Breast epithelium (tissue), 3 donors: ENCODE data around the gene NR4A1.

Source experiments
- POLR2A ChIP-seq: fragments of 450-650 bp; IDR thresholded peaks from one replicate; pipeline ENCODE4 v1.6.1; 2016; ENCODE audit warnings: antibody characterized with exemption, mild to moderate bottlenecking, moderate library complexity
- POLR2AphosphoS5 ChIP-seq, 3 donors: sonication (generic); formaldehyde crosslinking; IDR thresholded peaks; one replicate each; pipeline ENCODE4 v1.6.1; 2017; ENCODE audit warnings: antibody characterized with exemption in 3 of 3
- TF ChIP-seq, protein P1 (sequence below), 3 donors: fragments of 450-650 bp; IDR thresholded peaks; one replicate each; pipeline ENCODE4 v1.5.1; 2016 to 2017; ENCODE audit warnings: antibody characterized with exemption in 3 of 3, mild to moderate bottlenecking in 3 of 3, moderate library complexity in 3 of 3

GRCh38 chr12:52022841-52023181 lies 28.4 kb upstream of the NR4A1 start:
- TF ChIP-seq, protein P1, sequence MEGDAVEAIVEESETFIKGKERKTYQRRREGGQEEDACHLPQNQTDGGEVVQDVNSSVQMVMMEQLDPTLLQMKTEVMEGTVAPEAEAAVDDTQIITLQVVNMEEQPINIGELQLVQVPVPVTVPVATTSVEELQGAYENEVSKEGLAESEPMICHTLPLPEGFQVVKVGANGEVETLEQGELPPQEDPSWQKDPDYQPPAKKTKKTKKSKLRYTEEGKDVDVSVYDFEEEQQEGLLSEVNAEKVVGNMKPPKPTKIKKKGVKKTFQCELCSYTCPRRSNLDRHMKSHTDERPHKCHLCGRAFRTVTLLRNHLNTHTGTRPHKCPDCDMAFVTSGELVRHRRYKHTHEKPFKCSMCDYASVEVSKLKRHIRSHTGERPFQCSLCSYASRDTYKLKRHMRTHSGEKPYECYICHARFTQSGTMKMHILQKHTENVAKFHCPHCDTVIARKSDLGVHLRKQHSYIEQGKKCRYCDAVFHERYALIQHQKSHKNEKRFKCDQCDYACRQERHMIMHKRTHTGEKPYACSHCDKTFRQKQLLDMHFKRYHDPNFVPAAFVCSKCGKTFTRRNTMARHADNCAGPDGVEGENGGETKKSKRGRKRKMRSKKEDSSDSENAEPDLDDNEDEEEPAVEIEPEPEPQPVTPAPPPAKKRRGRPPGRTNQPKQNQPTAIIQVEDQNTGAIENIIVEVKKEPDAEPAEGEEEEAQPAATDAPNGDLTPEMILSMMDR (IDR thresholded peaks at IDR 0.05) = no peak
- no peak for TF ChIP-seq POLR2A
- no peak for TF ChIP-seq POLR2AphosphoS5 (IDR thresholded peaks at IDR 0.05)
